ENCODE results near the gene ADAM10. TPM values are rescaled to one million over a fixed set of nuclear protein-coding genes. Genes with fewer than 3 reads are reported as not detected.
A peak's percentile ranks its signal among the peaks of the same experiment; 100 is the strongest.

Gene ADAM10
- total RNA-seq, 1 experiment from 2014 or later, result 133 TPM

- Mint-ChIP-seq H3K4me3 (no peak overlapping the region), H3K36me3 (no peaks in the 10 kb centered on the region; the same call in 1 of the 2 replicates), H3K27me3 (ENCODE audit: low read depth) (no peaks in the 10 kb centered on the region), H3K27ac (0 out of 2 replicates have a peak overlapping the region, but pooled peaks have one; percentile 13), H3K9me3 (0 out of 2 replicates have a peak, but pooled peaks cover 6% of the 10 kb centered on the region), H3K4me1 (no peaks in the 10 kb centered on the region; the same call in 1 of the 2 replicates)
- POLR2A ChIA-PET, result no interaction called here
- CTCF ChIA-PET, result no interaction called here
- no peak for TF ChIP-seq ZBTB43 (CRISPR knock-in tag; IDR thresholded peaks at IDR 0.05)
- TF ChIP-seq USF1 (CRISPR knock-in tag; IDR thresholded peaks at IDR 0.05), result no peak
- TF ChIP-seq NR2C2 (CRISPR knock-in tag; IDR thresholded peaks at IDR 0.05), result no peak
- TF ChIP-seq NR1H2 (CRISPR knock-in tag; IDR thresholded peaks at IDR 0.05), result no peak
- no peak for TF ChIP-seq GRHL2 (CRISPR knock-in tag; IDR thresholded peaks at IDR 0.05; ENCODE audit: insufficient replicate concordance, severe bottlenecking)
- no peak for TF ChIP-seq CREM (CRISPR knock-in tag; IDR thresholded peaks at IDR 0.05)
- no peak for TF ChIP-seq NR3C1 (CRISPR knock-in tag; conservative IDR thresholded peaks at IDR 0.05; ENCODE audit: low read depth)
- TF ChIP-seq E2F4 (CRISPR knock-in tag; IDR thresholded peaks at IDR 0.05; ENCODE audit: borderline replicate concordance, low read depth), result no peak
- TF ChIP-seq JAZF1 (CRISPR knock-in tag; IDR thresholded peaks at IDR 0.05), result no peak
- TF ChIP-seq STAT6 (CRISPR knock-in tag; conservative IDR thresholded peaks at IDR 0.05; ENCODE audit: low read depth), result no peak
- TF ChIP-seq ZNF281 (CRISPR knock-in tag; IDR thresholded peaks at IDR 0.05), result no peak
- TF ChIP-seq ZNF138 (CRISPR knock-in tag; conservative IDR thresholded peaks at IDR 0.05), result no peak
- TF ChIP-seq ZSCAN18 (CRISPR knock-in tag; IDR thresholded peaks at IDR 0.05), result no peak
- ATAC-seq, result no peak
- DNase-seq (ENCODE audit: low spot score), result no peak
These were observed 44.4 kb upstream of the ADAM10 start for GRCh38 chr15:58793862-58794261.

GRCh38 chr15:58788056-58788710 lies 38.7 kb upstream of the ADAM10 start:
- Mint-ChIP-seq H3K36me3 (peaks cover 7% of the 10 kb centered on the region), H3K27me3 (ENCODE audit: low read depth) (no peaks in the 10 kb centered on the region), H3K27ac (no peak overlapping the region), H3K4me3 (no peak overlapping the region), H3K9me3 (no peaks in the 10 kb centered on the region; the same call in 1 of the 2 replicates), H3K4me1 (no peaks in the 10 kb centered on the region)
- ChIA-PET CTCF (no interaction called here), POLR2A (no interaction called here)
- ATAC-seq, result no peak
- DNase-seq (ENCODE audit: low spot score), result no peak
- TF ChIP-seq KAT7 (CRISPR knock-in tag; IDR thresholded peaks at IDR 0.05; ENCODE audit: borderline replicate concordance), result no peak
- no peak for TF ChIP-seq NFE2L1 (CRISPR knock-in tag; IDR thresholded peaks at IDR 0.05)
- no peak for TF ChIP-seq PRDM15 (CRISPR knock-in tag; IDR thresholded peaks at IDR 0.05)
- TF ChIP-seq TP53 (CRISPR knock-in tag; IDR thresholded peaks at IDR 0.05), result no peak
- no peak for TF ChIP-seq ZNF416 (CRISPR knock-in tag; IDR thresholded peaks at IDR 0.05)
- no peak for TF ChIP-seq RELA (CRISPR knock-in tag; IDR thresholded peaks at IDR 0.05; ENCODE audit: borderline replicate concordance)
- TF ChIP-seq ZNF396 (CRISPR knock-in tag; IDR thresholded peaks at IDR 0.05; ENCODE audit: borderline replicate concordance), result no peak
- TF ChIP-seq TCF7 (CRISPR knock-in tag; IDR thresholded peaks at IDR 0.05; ENCODE audit: low read depth), result no peak
- TF ChIP-seq CREM (CRISPR knock-in tag; IDR thresholded peaks at IDR 0.05), result no peak
